ENCODE results near the gene BICDL2. TPM values are rescaled to one million over a fixed set of nuclear protein-coding genes. Genes with fewer than 3 reads are reported as not detected.

Gene BICDL2
- total and polyA plus RNA-seq, 2 of the 8 experiments (the other 6 are each of a cell fraction or from before 2014, with no cell fraction given), result 7.3 to 15.9 TPM

GRCh38 chr16:3021449-3022207, 15.1 kb downstream of the BICDL2 start:
- no peak overlapping the region for H2AFZ ChIP-seq (ENCODE audit: low read length)
- H3K4me1 ChIP-seq (replicated peaks in 1 of 4; ENCODE audit: control insufficient read depth in 3 of 4, insufficient read depth in 4 of 4, low read length in 3 of 4), result peaks cover 0 to 20% (median 18%) of the 10 kb centered on the region in 4 experiments; a peak in 6 of 7 replicates
- H3K4ac ChIP-seq (replicated peaks; ENCODE audit: insufficient read length, low read depth, low read length), result peak overlapping the region; percentile 99
- H2BK120ac ChIP-seq (replicated peaks; ENCODE audit: low read depth, low read length), result no peak overlapping the region
- H3K79me1 ChIP-seq (ENCODE audit: low read depth, low read length), result no peaks in the 10 kb centered on the region
- H3K4me3 ChIP-seq (ENCODE audit: extremely low read depth in 1 of 4, insufficient read depth in 2 of 4, low read depth in 3 of 4, low read length in 4 of 4), result peak overlapping the region; percentile 74 to 97 (median 94)
- H2BK12ac ChIP-seq (ENCODE audit: low read depth, low read length), result peak overlapping the region; percentile 33; the same call in 1 of the 2 replicates
- no peaks in the 10 kb centered on the region for H3K9me3 ChIP-seq (ENCODE audit: insufficient read depth in 2 of 2, low read depth in 1 of 2, low read length in 1 of 2)
- H2BK5ac ChIP-seq (ENCODE audit: low read depth, low read length), result peak overlapping the region; percentile 94
- peak overlapping the region; percentile 83 for H3K27ac ChIP-seq (ENCODE audit: low read depth, low read length)
- no peaks in the 10 kb centered on the region for H3K27me3 ChIP-seq (replicated peaks in 1 of 4; ENCODE audit: control insufficient read depth in 3 of 4, extremely low read depth in 1 of 4, insufficient read depth in 3 of 4, low read length in 3 of 4)
- FAIRE-seq (no peak), DNase-seq (ENCODE audit: low read depth in 1 of 2, low spot score in 2 of 2) (peak; percentile 77 to 81)
- peak overlapping the region; percentile 83 to 88 for H3K4me2 ChIP-seq (ENCODE audit: insufficient read depth in 1 of 2, low read depth in 2 of 2, low read length in 2 of 2)
- H4K5ac ChIP-seq (ENCODE audit: insufficient read length, low read depth, low read length), result peak overlapping the region; percentile 95
- H3K14ac ChIP-seq (ENCODE audit: insufficient read length), result no peak overlapping the region
- peaks cover 0 to 12% (median 7%) of the 10 kb centered on the region in 4 experiments; a peak in 7 of 8 replicates for H3K36me3 ChIP-seq (ENCODE audit: control insufficient read depth in 2 of 4, insufficient read depth in 4 of 4, low read length in 3 of 4)
- peak overlapping the region; percentile 85 for H3K18ac ChIP-seq (ENCODE audit: extremely low read depth, low read length)
- peak overlapping the region; percentile 39 to 66 (median 62); a peak in 6 of 7 replicates for H3K9ac ChIP-seq (replicated peaks in 1 of 4; ENCODE audit: extremely low read depth in 1 of 4, low read depth in 3 of 4, low read length in 3 of 4)
- H2AK5ac ChIP-seq (ENCODE audit: low read depth, low read length), result no peak overlapping the region; the same call in 1 of the 2 replicates
- H3K23ac ChIP-seq (ENCODE audit: insufficient read length), result no peak overlapping the region
- H3K23me2 ChIP-seq (ENCODE audit: low read depth, low read length), result peaks cover 24% of the 10 kb centered on the region; the same call in 1 of the 2 replicates
- H2BK20ac ChIP-seq (ENCODE audit: low read length), result no peak overlapping the region
- ChIA-PET CTCF (ENCODE audit: partially characterized antibody) (interaction anchor here (1.0 to 23.8 kb wide), 13 partner anchors 10 to 104 kb away, joined by 3 to 639 read pairs (median 6); partner anchors contain the start of genes CLDN9 and ZSCAN10), POLR2A (ENCODE audit: partially characterized antibody) (interaction anchor here (0.6 to 35.7 kb wide), 15 partner anchors 5 to 997 kb away, joined by 3 to 1808 read pairs (median 11); partner anchors contain the start of genes BICDL2, CLDN6, CLDN9 and HCFC1R1)
- peak overlapping the region; percentile 71 for H4K8ac ChIP-seq (ENCODE audit: extremely low read depth, insufficient read depth, low read length)
- H2BK15ac ChIP-seq (ENCODE audit: low read length), result 0 out of 2 replicates have a peak overlapping the region, but pooled peaks have one; percentile 40
- whole genome bisulfite sequencing, 2 experiments (ENCODE audit: extremely low coverage in 1 of 2, insufficient coverage in 1 of 2, insufficient read length in 1 of 2, insufficient replicate concordance in 2 of 2, low coverage in 1 of 2, low lambda C conversion rate in 2 of 2, missing lambda C conversion rate in 1 of 2), result 2% methylated on average over 21 of the region's 25 CpGs; no CpG with 5 or more reads in 1 of the 2 experiments
- peaks cover 5 to 22% of the 10 kb centered on the region in 2 experiments for H4K20me1 ChIP-seq (replicated peaks in 1 of 2; ENCODE audit: control insufficient read depth in 1 of 2, insufficient read depth in 2 of 2, low read length in 2 of 2)
- H3K56ac ChIP-seq (replicated peaks; ENCODE audit: insufficient read length, low read depth, low read length), result no peak overlapping the region
- H4K91ac ChIP-seq (replicated peaks; ENCODE audit: insufficient read length, low read length), result peak overlapping the region; percentile 8
- H3K79me2 ChIP-seq (ENCODE audit: control insufficient read depth in 1 of 2, insufficient read depth in 2 of 2, low read length in 2 of 2), result peaks cover 8 to 14% of the 10 kb centered on the region in 2 experiments
- TF ChIP-seq CREB1 (IDR thresholded peaks at IDR 0.05), result 0 out of 2 replicates have a peak, but pooled peaks have one; percentile 12
- TF ChIP-seq FOSL1 (IDR thresholded peaks at IDR 0.05; ENCODE audit: insufficient read depth, low read depth, low read length), result no peak
- peak; percentile 40; the same call in 1 of the 2 replicates for TF ChIP-seq TAF1 (IDR thresholded peaks at IDR 0.05; ENCODE audit: low read depth, low read length)
- no peak for TF ChIP-seq ATF3 (IDR thresholded peaks at IDR 0.05; ENCODE audit: insufficient read depth, low read depth, low read length)
- TF ChIP-seq ZNF274 (IDR thresholded peaks at IDR 0.05; ENCODE audit: borderline replicate concordance, extremely low read depth, low read length), result no peak
- no peak for TF ChIP-seq GABPA (IDR thresholded peaks at IDR 0.05; ENCODE audit: borderline replicate concordance, insufficient read depth, low read length)
- no peak; the same call in 1 of the 2 replicates for TF ChIP-seq RBBP5 (IDR thresholded peaks at IDR 0.05; ENCODE audit: borderline replicate concordance, low read depth, low read length)
- TF ChIP-seq POLR2AphosphoS5 (IDR thresholded peaks at IDR 0.05; ENCODE audit: low read depth, low read length), result peak; percentile 55
- TF ChIP-seq CEBPB (IDR thresholded peaks at IDR 0.05; ENCODE audit: low read depth, low read length), result no peak
- no peak for TF ChIP-seq HDAC2 (IDR thresholded peaks at IDR 0.05; ENCODE audit: borderline replicate concordance in 1 of 2, low read depth in 2 of 2, low read length in 2 of 2)

Data from H1 (cell line).